ENCODE measurements around the gene NOB1.

The NOB1 gene

GRCh38 chr16:69721441-69721957, 33.2 kb downstream of the NOB1 start:
- DNase-seq (ENCODE audit: low spot score): no peak

- no peak for DNase-seq (ENCODE audit: low spot score)
These were observed 33.8 kb downstream of the NOB1 start for GRCh38 chr16:69720822-69721430.

GRCh38 chr16:69718111-69718764, 36.5 kb downstream of the NOB1 start:
- DNase-seq (ENCODE audit: low spot score): no peak

- no peak for DNase-seq (ENCODE audit: low spot score)
These were observed 37.7 kb downstream of the NOB1 start for GRCh38 chr16:69717066-69717465.

- DNase-seq (ENCODE audit: low spot score): no peak
These were observed 41.7 kb downstream of the NOB1 start for GRCh38 chr16:69712914-69713581.

- DNase-seq (ENCODE audit: low spot score): no peak
These were observed 42.4 kb downstream of the NOB1 start for GRCh38 chr16:69712277-69712676.

GRCh38 chr16:69711115-69711740, 43.5 kb downstream of the NOB1 start:
- DNase-seq (ENCODE audit: low spot score): peak; percentile 88

- DNase-seq (ENCODE audit: low spot score): peak; percentile 70
These were observed 45.2 kb downstream of the NOB1 start for GRCh38 chr16:69709456-69710084.

- peak; percentile 69 for DNase-seq (ENCODE audit: low spot score)
These were observed 46.6 kb downstream of the NOB1 start for GRCh38 chr16:69707920-69708683.

- no peak for DNase-seq (ENCODE audit: low spot score)
These were observed 47.8 kb downstream of the NOB1 start for GRCh38 chr16:69706975-69707340.

- DNase-seq (ENCODE audit: low spot score): no peak
These were observed 48.3 kb downstream of the NOB1 start for GRCh38 chr16:69706256-69706974.

GRCh38 chr16:69703638-69704037, 51.1 kb downstream of the NOB1 start:
- DNase-seq (ENCODE audit: low spot score): no peak

- no peak for DNase-seq (ENCODE audit: low spot score)
These were observed 52.9 kb downstream of the NOB1 start for GRCh38 chr16:69701866-69702265.

GRCh38 chr16:69701452-69701851, 53.3 kb downstream of the NOB1 start:
- no peak for DNase-seq (ENCODE audit: low spot score)

GRCh38 chr16:69699915-69700314, 54.8 kb downstream of the NOB1 start:
- DNase-seq (ENCODE audit: low spot score): no peak

- DNase-seq (ENCODE audit: low spot score): no peak
These were observed 56.3 kb downstream of the NOB1 start for GRCh38 chr16:69698404-69698803.

GRCh38 chr16:69693916-69694315, 60.8 kb downstream of the NOB1 start:
- no peak for DNase-seq (ENCODE audit: low spot score)

GRCh38 chr16:69691980-69692911, 62.5 kb downstream of the NOB1 start:
- peak; percentile 25 for DNase-seq (ENCODE audit: low spot score)
